ENCODE measurements around the gene IKZF3.
"Not testable (repeated sequence)": the region's sequence is repeated elsewhere in the genome, so short reads cannot be mapped to it uniquely, and the experiment has no call there.

Gene IKZF3

DNA sequence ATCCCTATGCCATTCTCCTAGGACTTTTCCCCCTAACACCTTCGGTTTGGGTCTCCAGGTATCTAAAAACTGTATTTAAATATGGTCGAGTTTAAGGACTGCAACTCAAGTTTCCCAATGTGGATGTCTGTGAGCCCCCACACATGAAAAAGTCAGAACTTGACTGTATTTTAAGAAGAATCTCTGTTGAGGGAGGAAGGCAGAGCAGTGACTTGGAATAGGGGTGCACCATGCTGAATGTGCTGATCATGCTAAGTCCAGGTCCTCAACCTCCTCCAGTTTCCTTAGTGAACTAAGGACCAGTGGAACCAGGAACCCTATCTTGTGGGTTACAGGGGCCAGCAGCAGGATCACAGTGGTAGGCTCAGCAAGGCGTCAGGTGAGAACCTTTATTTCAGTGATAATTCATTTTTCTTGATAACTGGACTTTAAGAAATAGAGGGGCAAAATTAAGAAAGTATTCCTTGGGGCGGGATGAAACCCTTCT, 106.9 kb downstream of the IKZF3 start:
- in situ Hi-C loops (cut with MboI; ENCODE audit: low sequenced_read_pairs), result no loop called here

- in situ Hi-C loops (cut with MboI; ENCODE audit: low sequenced_read_pairs), result no loop called here
Observed at GRCh38 chr17:39756380-39757079, 107.6 kb downstream of the IKZF3 start.

- in situ Hi-C loops (cut with MboI; ENCODE audit: low sequenced_read_pairs), result no loop called here
Observed at GRCh38 chr17:39755554-39756379, 108.3 kb downstream of the IKZF3 start.

GRCh38 chr17:39754958-39755553, 109.1 kb downstream of the IKZF3 start:
- in situ Hi-C loops (cut with MboI; ENCODE audit: low sequenced_read_pairs), result no loop called here

DNA sequence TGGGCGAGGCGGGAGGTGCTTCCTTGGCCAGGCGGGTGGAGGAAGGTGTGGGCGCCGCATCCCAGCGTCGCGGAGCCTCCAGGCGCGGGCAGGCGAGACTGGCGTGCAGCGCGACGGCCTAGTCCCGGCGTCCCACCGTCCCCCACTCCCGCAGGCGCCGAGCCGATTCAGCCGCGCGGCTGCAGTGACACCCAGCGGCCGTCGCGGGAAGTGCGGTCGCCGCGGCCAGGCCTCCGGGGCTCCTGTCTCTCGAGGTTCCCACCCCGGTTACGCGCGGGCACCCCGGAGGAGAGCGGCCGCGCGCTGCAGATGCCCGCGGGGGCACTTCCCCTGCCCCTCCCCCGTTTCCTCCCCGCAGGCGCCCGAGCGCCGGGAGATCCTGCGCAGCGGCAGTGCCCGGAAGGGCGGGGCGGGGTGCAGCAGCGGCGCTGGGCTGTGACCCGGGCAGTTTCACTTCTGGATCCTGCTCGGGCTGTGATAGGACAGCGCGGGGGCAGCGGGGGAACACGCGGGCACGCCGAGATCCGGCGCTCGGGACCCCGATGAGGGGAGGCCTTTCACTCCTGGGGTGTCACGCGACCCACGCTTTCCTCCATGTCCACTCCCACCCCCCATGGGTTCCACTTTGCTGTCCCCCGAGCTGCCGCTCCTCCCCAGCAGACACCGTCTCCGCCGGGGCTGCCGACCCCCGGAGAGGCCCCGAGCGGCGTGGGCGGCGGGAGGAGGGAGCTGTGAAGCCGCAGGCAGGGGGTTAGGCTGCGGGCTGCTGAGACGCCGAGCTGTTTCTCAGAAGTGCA, 109.8 kb downstream of the IKZF3 start:
- in situ Hi-C loops (cut with MboI; ENCODE audit: low sequenced_read_pairs), result no loop called here

DNA sequence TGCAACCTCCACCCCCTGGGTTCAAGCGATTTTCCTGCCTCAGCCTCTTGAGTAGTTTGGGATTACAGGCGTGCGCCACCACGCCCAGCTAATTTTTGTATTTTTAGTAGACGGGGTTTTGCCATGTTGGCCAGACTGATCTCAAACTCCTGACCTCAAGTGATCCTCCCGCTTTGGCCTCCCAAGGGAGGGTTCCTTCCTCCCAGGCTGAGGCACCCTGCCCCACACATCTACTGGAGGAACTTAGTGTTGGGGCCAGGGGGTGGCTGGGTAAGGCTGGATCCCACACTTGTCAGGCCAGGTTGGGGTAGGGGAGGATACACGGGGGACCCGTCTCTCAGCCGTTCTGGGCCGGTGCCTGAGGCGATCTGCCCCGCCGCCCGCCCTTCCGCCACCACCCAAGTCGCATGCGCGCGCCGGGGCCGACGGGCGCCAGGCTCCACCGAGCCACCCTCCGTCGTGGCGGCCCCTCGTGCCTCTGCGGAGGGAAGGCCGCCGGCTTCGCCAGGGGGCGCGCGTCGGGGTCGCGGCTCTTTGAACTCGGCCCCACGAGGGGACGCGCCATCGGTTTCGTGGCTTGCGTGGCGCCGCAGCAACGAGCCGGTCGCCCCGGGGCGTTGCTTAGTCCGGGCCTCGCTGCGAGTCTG, 110.5 kb downstream of the IKZF3 start:
- in situ Hi-C loops (cut with MboI; ENCODE audit: low sequenced_read_pairs), result no loop called here

DNA sequence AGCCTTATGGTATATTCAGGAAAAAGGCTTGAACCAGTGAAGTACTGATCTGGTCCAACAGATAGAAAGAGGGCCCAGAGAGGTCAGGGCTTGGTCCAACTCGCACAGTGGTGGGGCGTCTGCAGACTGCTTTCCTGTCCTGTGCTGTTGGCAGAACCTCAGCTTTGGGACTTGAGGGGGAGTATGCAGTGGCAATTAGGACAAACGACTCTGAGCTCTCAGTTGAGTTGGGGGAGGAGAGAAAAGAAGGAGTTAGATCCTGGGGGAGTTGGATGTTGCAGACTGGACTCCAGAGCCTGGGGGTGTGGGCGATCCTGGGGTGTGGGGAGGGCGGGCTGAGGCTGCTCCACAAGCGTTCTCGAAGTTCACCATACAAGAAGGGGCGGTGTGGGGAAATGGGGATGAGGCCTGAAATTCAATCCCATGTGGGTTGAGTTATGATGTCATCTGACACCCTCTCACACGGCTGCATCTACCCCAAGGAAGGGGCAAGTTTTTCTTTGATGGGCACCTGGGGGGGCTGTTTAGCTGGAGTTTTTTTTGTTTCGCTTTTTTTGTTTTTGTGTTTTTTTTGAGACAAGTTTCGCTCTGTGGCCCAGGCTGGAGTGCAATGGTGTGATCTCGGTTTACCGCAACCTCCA, 111.8 kb downstream of the IKZF3 start:
- in situ Hi-C loops (cut with MboI; ENCODE audit: low sequenced_read_pairs), result no loop called here

DNA sequence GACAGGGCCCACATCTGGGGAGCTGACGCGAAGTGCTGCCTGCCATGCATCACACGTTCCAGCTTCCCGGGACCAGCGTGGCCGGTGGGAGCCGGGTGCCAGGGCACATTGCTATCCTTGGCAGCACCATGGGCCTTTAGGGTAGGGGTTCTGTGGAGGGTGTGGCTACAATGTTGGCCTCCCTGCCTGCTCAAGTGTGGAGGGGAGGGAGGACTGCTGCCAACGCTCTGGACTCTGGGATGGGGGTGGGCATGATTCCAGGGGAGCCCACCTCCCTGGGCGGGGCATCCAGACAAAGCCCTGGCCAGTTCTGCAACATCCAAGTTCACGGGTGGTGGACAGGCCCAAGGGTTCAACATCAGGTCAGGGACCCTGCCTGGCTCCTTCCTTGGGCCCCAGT, 112.5 kb downstream of the IKZF3 start:
- in situ Hi-C loops (cut with MboI; ENCODE audit: low sequenced_read_pairs), result no loop called here

GRCh38 chr17:39751016-39751543, 113.0 kb downstream of the IKZF3 start:
- in situ Hi-C loops (cut with MboI; ENCODE audit: low sequenced_read_pairs), result no loop called here

DNA sequence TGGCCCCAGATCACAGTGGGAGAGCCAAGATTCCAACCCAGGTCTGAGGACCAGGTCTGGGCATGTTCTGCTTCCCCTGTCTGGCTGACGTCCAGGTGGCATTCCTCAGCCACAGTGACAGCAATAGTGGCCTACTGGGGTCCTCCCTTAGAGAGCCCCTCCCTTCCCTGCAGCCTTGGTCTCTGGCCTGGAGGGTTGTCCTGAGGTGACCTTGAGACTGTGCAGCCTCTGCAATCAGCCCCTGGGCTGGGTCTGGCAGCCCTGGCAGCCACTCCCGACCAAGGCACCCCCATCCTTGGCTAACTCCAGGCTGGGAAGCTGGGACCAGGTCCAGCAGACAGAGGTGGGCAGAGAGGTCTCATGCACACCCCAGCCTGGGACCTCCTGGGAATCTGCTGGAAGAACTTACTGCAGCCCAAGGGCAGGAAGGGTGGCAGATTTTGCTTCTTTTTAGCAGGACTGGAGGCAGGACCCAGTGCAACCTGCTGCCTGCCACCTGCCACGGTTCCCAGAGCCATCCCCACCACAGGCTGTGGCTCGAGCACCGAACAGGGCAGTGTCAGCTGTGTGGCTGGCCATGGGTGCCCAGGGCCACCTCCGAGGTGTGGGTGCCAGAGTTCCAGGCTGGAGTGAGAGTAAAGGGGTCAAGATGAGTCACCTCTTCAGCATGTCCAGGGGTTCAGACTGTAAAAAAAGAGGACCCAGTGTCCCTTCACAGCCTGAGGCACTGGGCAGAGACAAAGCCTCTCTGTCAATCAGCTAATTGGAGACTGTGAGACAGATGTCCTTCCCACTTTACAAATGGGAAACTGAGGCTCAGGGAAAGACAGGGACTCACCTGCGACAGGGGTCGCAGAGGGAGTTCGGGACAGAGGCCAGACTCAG, 113.7 kb downstream of the IKZF3 start:
- in situ Hi-C loops (cut with MboI; ENCODE audit: low sequenced_read_pairs), result no loop called here

DNA sequence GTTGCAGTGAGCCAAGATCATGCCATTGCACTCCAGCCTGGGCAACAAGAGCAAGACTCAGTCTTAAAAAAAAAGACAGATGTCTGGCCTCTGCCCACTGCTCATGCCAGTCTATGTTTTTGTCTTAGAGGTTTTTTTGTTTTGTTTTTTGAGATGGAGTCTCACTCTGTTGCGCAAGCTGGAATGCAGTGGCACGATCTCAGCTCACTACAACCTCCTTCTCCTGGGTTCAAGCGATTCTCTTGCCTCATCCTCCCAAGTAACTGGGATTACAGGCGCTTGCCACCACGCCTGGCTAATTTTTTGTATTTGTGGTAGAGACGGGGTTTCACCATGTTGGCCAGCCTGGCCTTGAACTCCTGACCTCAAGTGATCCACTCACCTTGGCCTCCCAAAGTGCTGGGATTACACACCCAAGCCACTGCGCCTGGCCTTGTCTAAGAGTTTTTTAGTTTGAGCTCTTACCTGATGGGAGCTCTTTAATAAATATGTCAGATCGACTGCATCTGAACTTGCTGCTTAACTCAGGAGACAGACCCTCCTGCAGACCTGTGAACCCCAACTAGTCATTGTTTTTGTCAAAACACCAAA, 115.6 kb downstream of the IKZF3 start:
- in situ Hi-C loops (cut with MboI; ENCODE audit: low sequenced_read_pairs), result not testable (repeated sequence)

DNA sequence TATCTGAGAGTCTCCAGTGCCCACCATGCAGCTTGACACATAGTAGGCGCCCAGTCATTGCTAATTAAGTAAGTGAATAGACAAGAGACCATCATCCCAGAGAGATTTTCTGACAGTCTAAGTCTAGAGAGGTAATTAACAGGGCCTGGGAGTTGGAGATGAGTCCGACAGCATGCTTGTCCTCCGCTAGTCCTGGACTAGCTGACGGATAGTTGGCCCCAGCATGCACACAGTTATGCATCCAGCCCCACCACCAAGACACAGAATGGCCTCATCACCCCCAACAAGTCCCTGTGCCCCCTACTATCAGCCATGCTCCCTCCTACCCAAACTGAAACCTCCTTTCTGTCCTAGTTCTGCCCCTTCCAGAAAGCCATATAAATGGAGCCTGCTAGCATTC, 116.4 kb downstream of the IKZF3 start:
- in situ Hi-C loops (cut with MboI; ENCODE audit: low sequenced_read_pairs), result no loop called here

GRCh38 chr17:39746145-39746461, 118.0 kb downstream of the IKZF3 start:
- in situ Hi-C loops (cut with MboI; ENCODE audit: low sequenced_read_pairs), result no loop called here

DNA sequence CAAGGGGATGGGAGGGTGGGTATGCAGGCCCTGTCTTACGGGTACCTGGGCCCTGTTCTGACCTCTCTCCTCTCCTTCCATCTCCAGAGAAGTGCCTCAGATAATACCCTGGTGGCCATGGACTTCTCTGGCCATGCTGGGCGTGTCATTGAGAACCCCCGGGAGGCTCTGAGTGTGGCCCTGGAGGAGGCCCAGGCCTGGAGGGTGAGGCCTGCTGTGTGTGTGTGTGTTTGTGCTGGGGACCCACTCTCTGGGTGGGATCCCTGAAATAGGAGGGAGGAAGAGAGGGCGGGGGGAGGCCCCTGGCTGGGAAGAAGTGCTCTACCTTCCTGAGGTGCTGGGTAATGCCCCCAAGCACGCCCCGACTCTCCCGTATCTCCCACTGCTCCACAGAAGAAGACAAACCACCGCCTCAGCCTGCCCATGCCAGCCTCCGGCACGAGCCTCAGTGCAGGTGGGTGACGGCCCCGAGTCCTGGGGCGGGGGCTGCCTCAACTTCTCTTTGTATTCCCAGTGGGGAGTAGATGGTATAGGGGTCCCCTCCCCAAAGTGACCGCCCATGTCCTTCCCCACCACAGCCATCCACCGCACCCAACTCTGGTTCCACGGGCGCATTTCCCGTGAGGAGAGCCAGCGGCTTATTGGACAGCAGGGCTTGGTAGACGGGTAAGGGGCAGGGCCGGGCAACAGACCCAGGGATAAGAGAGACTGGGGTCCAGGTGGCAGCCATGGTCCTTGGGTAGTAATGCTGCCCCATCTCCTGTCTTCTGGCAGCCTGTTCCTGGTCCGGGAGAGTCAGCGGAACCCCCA, 118.6 kb downstream of the IKZF3 start:
- in situ Hi-C loops (cut with MboI; ENCODE audit: low sequenced_read_pairs), result no loop called here

GRCh38 chr17:39744836-39745215, 119.3 kb downstream of the IKZF3 start:
- in situ Hi-C loops (cut with MboI; ENCODE audit: low sequenced_read_pairs), result no loop called here

DNA sequence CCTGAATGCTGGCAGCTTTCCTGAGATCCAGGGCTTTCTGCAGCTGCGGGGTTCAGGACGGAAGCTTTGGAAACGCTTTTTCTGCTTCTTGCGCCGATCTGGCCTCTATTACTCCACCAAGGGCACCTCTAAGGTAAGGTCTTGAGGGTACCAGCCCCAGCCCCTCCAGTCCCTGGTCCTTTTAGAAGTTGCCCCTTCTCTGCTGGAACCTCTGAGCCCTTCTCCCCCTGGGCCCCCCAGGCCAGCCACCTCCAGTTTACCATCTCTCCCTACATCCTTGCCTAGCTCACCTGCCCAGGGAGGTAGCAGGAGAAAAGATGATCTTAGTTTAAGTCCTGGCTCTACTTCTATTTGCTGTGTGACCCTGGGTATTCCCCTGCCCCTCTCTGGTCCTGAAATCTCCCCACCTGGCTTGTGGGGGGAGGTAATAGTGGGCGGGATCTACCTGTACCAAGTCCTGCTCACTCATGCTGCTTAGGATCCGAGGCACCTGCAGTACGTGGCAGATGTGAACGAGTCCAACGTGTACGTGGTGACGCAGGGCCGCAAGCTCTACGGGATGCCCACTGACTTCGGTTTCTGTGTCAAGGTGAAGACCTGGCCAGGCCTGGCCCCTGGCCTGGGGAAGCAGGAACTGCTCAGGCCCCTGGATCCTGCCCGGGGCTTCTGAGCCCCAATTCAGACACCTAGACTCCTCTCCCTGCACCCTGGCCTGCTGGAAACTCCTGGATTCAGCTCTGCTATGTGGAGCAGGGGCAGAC, 119.9 kb downstream of the IKZF3 start:
- in situ Hi-C loops (cut with MboI; ENCODE audit: low sequenced_read_pairs), result no loop called here

- in situ Hi-C loops (cut with MboI; ENCODE audit: low sequenced_read_pairs), result no loop called here
Observed at GRCh38 chr17:39742856-39743436, 121.2 kb downstream of the IKZF3 start.

Data from HL-60/S4 treated with phorbol 12-myristate 13-acetate at 8.2 ng/mL for 4 days and 3 days (cell line).